GM13977 (cell line): Measurements from ENCODE around the gene HOXA6.

Experiments
- DNase-seq: peaks from one replicate; pipeline ENCODE4 v3.0.0; 2012; ENCODE audit warnings: low spot score
- CTCF ChIP-seq: IDR thresholded peaks from 2 replicates; pipeline ENCODE4 v1.5.1; 2012; ENCODE audit warnings: mild to moderate bottlenecking, control low read depth; ENCODE audit not compliant: insufficient read depth; ENCODE audit errors: extremely low read depth, missing control alignments
- in situ Hi-C: fragments of 300-500 bp; cut with MboI; formaldehyde crosslinking; loops from one replicate; pipeline ENCODE4 v1.12.0; 2022; ENCODE audit warnings: low sequenced_read_pairs, low pct_unique_long_range_greater_than_20kb, mixed read lengths, inconsistent platforms; ENCODE audit not compliant: unreplicated experiment

The HOXA6 gene

GRCh38 chr7:27124902-27125689 is 22.5 kb downstream of the HOXA6 start:
- TF ChIP-seq CTCF = no peak
- no peak for DNase-seq
- in situ Hi-C loops = no loop called here

GRCh38 chr7:27124096-27124901 is 23.3 kb downstream of the HOXA6 start:
- no peak for TF ChIP-seq CTCF
- no peak for DNase-seq
- in situ Hi-C loops = no loop called here

GRCh38 chr7:27123477-27124053 is 24.0 kb downstream of the HOXA6 start:
- no peak for TF ChIP-seq CTCF
- no peak for DNase-seq
- in situ Hi-C loops = no loop called here

GRCh38 chr7:27123007-27123476 is 24.5 kb downstream of the HOXA6 start:
- no peak for DNase-seq
- in situ Hi-C loops = no loop called here
- TF ChIP-seq CTCF = no peak

GRCh38 chr7:27122077-27122910 is 25.3 kb downstream of the HOXA6 start:
- no peak for TF ChIP-seq CTCF
- in situ Hi-C loops = no loop called here
- no peak for DNase-seq

GRCh38 chr7:27121684-27122076 is 25.9 kb downstream of the HOXA6 start:
- in situ Hi-C loops = no loop called here
- no peak for TF ChIP-seq CTCF
- no peak for DNase-seq
